ENCODE results near the gene RAP1GAP2.
"Not testable (repeated sequence)": the region's sequence is repeated elsewhere in the genome, so short reads cannot be mapped to it uniquely, and the experiment has no call there.

Gene RAP1GAP2

GRCh38 chr17:2796164-2797125, at the start of gene RAP1GAP2:
RAP1GAP2 (plus strand) TSS chr17:2796438; CDS start chr17:2796528, 90 bp downstream.
- FAIRE-seq, result no peak

GRCh38 chr17:2749058-2749783, 47.0 kb upstream of the RAP1GAP2 start, which contains the start of gene CCDC92B:
CCDC92B (minus strand) TSS chr17:2749652; CDS start chr17:2735145, 14,507 bp downstream.
- FAIRE-seq, result no peak

- FAIRE-seq, result no peak
Measured at GRCh38 chr17:2749784-2750181, 46.5 kb upstream of the RAP1GAP2 start.

- no peak for FAIRE-seq
Measured at GRCh38 chr17:2750721-2751120, 45.5 kb upstream of the RAP1GAP2 start.

GRCh38 chr17:2751491-2751890, 44.7 kb upstream of the RAP1GAP2 start:
- no peak for FAIRE-seq

- no peak for FAIRE-seq
Measured at GRCh38 chr17:2755891-2756724, 40.1 kb upstream of the RAP1GAP2 start.

- no peak for FAIRE-seq
Measured at GRCh38 chr17:2758870-2759269, 37.4 kb upstream of the RAP1GAP2 start.

- FAIRE-seq, result no peak
Measured at GRCh38 chr17:2770129-2770528, 26.1 kb upstream of the RAP1GAP2 start.

GRCh38 chr17:2775206-2775605, 21.0 kb upstream of the RAP1GAP2 start:
- no peak for FAIRE-seq

- no peak for FAIRE-seq
Measured at GRCh38 chr17:2776589-2777241, 19.5 kb upstream of the RAP1GAP2 start.

GRCh38 chr17:2777242-2777867, 18.9 kb upstream of the RAP1GAP2 start:
- no peak for FAIRE-seq

- no peak for FAIRE-seq
Measured at GRCh38 chr17:2778489-2778888, 17.7 kb upstream of the RAP1GAP2 start.

- FAIRE-seq, result no peak
Measured at GRCh38 chr17:2779545-2779944, 16.7 kb upstream of the RAP1GAP2 start.

- no peak for FAIRE-seq
Measured at GRCh38 chr17:2780256-2780655, 16.0 kb upstream of the RAP1GAP2 start.

- FAIRE-seq, result no peak
Measured at GRCh38 chr17:2780931-2781454, 15.2 kb upstream of the RAP1GAP2 start.

- not testable (repeated sequence) for FAIRE-seq
Measured at GRCh38 chr17:2781598-2781997, 14.6 kb upstream of the RAP1GAP2 start.

- no peak for FAIRE-seq
Measured at GRCh38 chr17:2782055-2782454, 14.2 kb upstream of the RAP1GAP2 start.

- no peak for FAIRE-seq
Measured at GRCh38 chr17:2783310-2784030, 12.8 kb upstream of the RAP1GAP2 start.

- FAIRE-seq, result no peak
Measured at GRCh38 chr17:2784864-2785263, 11.4 kb upstream of the RAP1GAP2 start.

- FAIRE-seq, result not testable (repeated sequence)
Measured at GRCh38 chr17:2785376-2785775, 10.9 kb upstream of the RAP1GAP2 start.

All from islet of Langerhans (tissue), 1 donor.